ENCODE results near the gene ZMYM2.

Gene ZMYM2

GRCh38 chr13:20053016-20053415 is 94.5 kb downstream of the ZMYM2 start:
- peaks cover 41% of the 10 kb centered on the region for H3K36me3 ChIP-seq (ENCODE audit: insufficient read depth, low read length)
- no peak overlapping the region for H3K4me2 ChIP-seq (ENCODE audit: low read length)
- H3K4me3 ChIP-seq (ENCODE audit: low read length), result no peak overlapping the region
- no peaks in the 10 kb centered on the region for H3K27me3 ChIP-seq (ENCODE audit: control insufficient read depth, insufficient read depth, low read length)
- H3K4me1 ChIP-seq (ENCODE audit: control insufficient read depth, insufficient read depth, low read length), result no peaks in the 10 kb centered on the region
- H3K9me3 ChIP-seq (replicated peaks; ENCODE audit: low read length), result no peaks in the 10 kb centered on the region
- no peak overlapping the region for H3K9ac ChIP-seq (ENCODE audit: low read depth, low read length)

- Histone ChIP-seq H3K4me2 (ENCODE audit: low read length) (no peak overlapping the region), H3K4me1 (ENCODE audit: control insufficient read depth, insufficient read depth, low read length) (no peaks in the 10 kb centered on the region), H3K36me3 (ENCODE audit: insufficient read depth, low read length) (peaks cover 45% of the 10 kb centered on the region)
These were observed 95.4 kb downstream of the ZMYM2 start for GRCh38 chr13:20053891-20054290.

GRCh38 chr13:20054586-20054985 is 96.1 kb downstream of the ZMYM2 start:
- H3K4me1 ChIP-seq (ENCODE audit: control insufficient read depth, insufficient read depth, low read length), result no peaks in the 10 kb centered on the region
- no peaks in the 10 kb centered on the region for H3K27me3 ChIP-seq (ENCODE audit: control insufficient read depth, insufficient read depth, low read length)
- H3K4me3 ChIP-seq (ENCODE audit: low read length), result no peak overlapping the region
- H3K9ac ChIP-seq (ENCODE audit: low read depth, low read length), result no peak overlapping the region
- H3K4me2 ChIP-seq (ENCODE audit: low read length), result no peak overlapping the region
- H3K9me3 ChIP-seq (replicated peaks; ENCODE audit: low read length), result no peaks in the 10 kb centered on the region
- H3K36me3 ChIP-seq (ENCODE audit: insufficient read depth, low read length), result peaks cover 49% of the 10 kb centered on the region

More at GRCh38 chr13:20053891-20054290, 95.4 kb downstream of the ZMYM2 start:
- H3K9ac ChIP-seq (ENCODE audit: low read depth, low read length), result no peak overlapping the region
- no peaks in the 10 kb centered on the region for H3K9me3 ChIP-seq (replicated peaks; ENCODE audit: low read length)
- H3K27me3 ChIP-seq (ENCODE audit: control insufficient read depth, insufficient read depth, low read length), result no peaks in the 10 kb centered on the region
- H3K4me3 ChIP-seq (ENCODE audit: low read length), result no peak overlapping the region

- no peaks in the 10 kb centered on the region for H3K27me3 ChIP-seq (ENCODE audit: control insufficient read depth, insufficient read depth, low read length)
- H3K4me1 ChIP-seq (ENCODE audit: control insufficient read depth, insufficient read depth, low read length), result no peaks in the 10 kb centered on the region
- H3K9me3 ChIP-seq (replicated peaks; ENCODE audit: low read length), result no peaks in the 10 kb centered on the region
- H3K4me3 ChIP-seq (ENCODE audit: low read length), result no peak overlapping the region
- no peak overlapping the region for H3K9ac ChIP-seq (ENCODE audit: low read depth, low read length)
- no peak overlapping the region for H3K4me2 ChIP-seq (ENCODE audit: low read length)
- peaks cover 61% of the 10 kb centered on the region for H3K36me3 ChIP-seq (ENCODE audit: insufficient read depth, low read length)
These were observed 98.7 kb downstream of the ZMYM2 start for GRCh38 chr13:20057214-20057613.

GRCh38 chr13:20057963-20058362 is 99.4 kb downstream of the ZMYM2 start:
- Histone ChIP-seq H3K9ac (ENCODE audit: low read depth, low read length) (no peak overlapping the region), H3K4me2 (ENCODE audit: low read length) (no peak overlapping the region), H3K9me3 (replicated peaks; ENCODE audit: low read length) (no peaks in the 10 kb centered on the region), H3K36me3 (ENCODE audit: insufficient read depth, low read length) (peaks cover 61% of the 10 kb centered on the region), H3K4me3 (ENCODE audit: low read length) (no peak overlapping the region), H3K27me3 (ENCODE audit: control insufficient read depth, insufficient read depth, low read length) (no peaks in the 10 kb centered on the region), H3K4me1 (ENCODE audit: control insufficient read depth, insufficient read depth, low read length) (no peaks in the 10 kb centered on the region)

GRCh38 chr13:20058476-20058875 is 99.9 kb downstream of the ZMYM2 start:
- Histone ChIP-seq H3K4me2 (ENCODE audit: low read length) (no peak overlapping the region), H3K36me3 (ENCODE audit: insufficient read depth, low read length) (peaks cover 61% of the 10 kb centered on the region), H3K4me3 (ENCODE audit: low read length) (no peak overlapping the region), H3K4me1 (ENCODE audit: control insufficient read depth, insufficient read depth, low read length) (no peaks in the 10 kb centered on the region), H3K27me3 (ENCODE audit: control insufficient read depth, insufficient read depth, low read length) (no peaks in the 10 kb centered on the region), H3K9me3 (replicated peaks; ENCODE audit: low read length) (no peaks in the 10 kb centered on the region), H3K9ac (ENCODE audit: low read depth, low read length) (no peak overlapping the region)

- H3K9me3 ChIP-seq (replicated peaks; ENCODE audit: low read length), result no peaks in the 10 kb centered on the region
- no peaks in the 10 kb centered on the region for H3K4me1 ChIP-seq (ENCODE audit: control insufficient read depth, insufficient read depth, low read length)
- no peak overlapping the region for H3K4me3 ChIP-seq (ENCODE audit: low read length)
- H3K27me3 ChIP-seq (ENCODE audit: control insufficient read depth, insufficient read depth, low read length), result no peaks in the 10 kb centered on the region
- H3K9ac ChIP-seq (ENCODE audit: low read depth, low read length), result no peak overlapping the region
- H3K4me2 ChIP-seq (ENCODE audit: low read length), result no peak overlapping the region
- peaks cover 74% of the 10 kb centered on the region for H3K36me3 ChIP-seq (ENCODE audit: insufficient read depth, low read length)
These were observed 105.6 kb downstream of the ZMYM2 start for GRCh38 chr13:20064128-20064527.

- Histone ChIP-seq H3K9ac (ENCODE audit: low read depth, low read length) (no peak overlapping the region), H3K4me2 (ENCODE audit: low read length) (no peak overlapping the region), H3K4me1 (ENCODE audit: control insufficient read depth, insufficient read depth, low read length) (no peaks in the 10 kb centered on the region), H3K36me3 (ENCODE audit: insufficient read depth, low read length) (peaks cover 70% of the 10 kb centered on the region), H3K9me3 (replicated peaks; ENCODE audit: low read length) (no peaks in the 10 kb centered on the region), H3K4me3 (ENCODE audit: low read length) (no peak overlapping the region), H3K27me3 (ENCODE audit: control insufficient read depth, insufficient read depth, low read length) (no peaks in the 10 kb centered on the region)
These were observed 107.0 kb downstream of the ZMYM2 start for GRCh38 chr13:20065516-20065915.

GRCh38 chr13:20069956-20070355 is 111.4 kb downstream of the ZMYM2 start:
- no peaks in the 10 kb centered on the region for H3K27me3 ChIP-seq (ENCODE audit: control insufficient read depth, insufficient read depth, low read length)
- no peaks in the 10 kb centered on the region for H3K4me1 ChIP-seq (ENCODE audit: control insufficient read depth, insufficient read depth, low read length)
- peaks cover 64% of the 10 kb centered on the region for H3K36me3 ChIP-seq (ENCODE audit: insufficient read depth, low read length)
- H3K9ac ChIP-seq (ENCODE audit: low read depth, low read length), result no peak overlapping the region
- no peak overlapping the region for H3K4me3 ChIP-seq (ENCODE audit: low read length)
- H3K4me2 ChIP-seq (ENCODE audit: low read length), result no peak overlapping the region
- H3K9me3 ChIP-seq (replicated peaks; ENCODE audit: low read length), result no peaks in the 10 kb centered on the region

- Histone ChIP-seq H3K36me3 (ENCODE audit: insufficient read depth, low read length) (peaks cover 44% of the 10 kb centered on the region), H3K4me2 (ENCODE audit: low read length) (no peak overlapping the region), H3K4me1 (ENCODE audit: control insufficient read depth, insufficient read depth, low read length) (no peaks in the 10 kb centered on the region), H3K9ac (ENCODE audit: low read depth, low read length) (no peak overlapping the region), H3K9me3 (replicated peaks; ENCODE audit: low read length) (no peaks in the 10 kb centered on the region), H3K27me3 (ENCODE audit: control insufficient read depth, insufficient read depth, low read length) (no peaks in the 10 kb centered on the region), H3K4me3 (ENCODE audit: low read length) (no peak overlapping the region)
These were observed 115.2 kb downstream of the ZMYM2 start for GRCh38 chr13:20073775-20074174.

GRCh38 chr13:20074966-20075365 is 116.4 kb downstream of the ZMYM2 start:
- Histone ChIP-seq H3K4me2 (ENCODE audit: low read length) (no peak overlapping the region), H3K4me3 (ENCODE audit: low read length) (no peak overlapping the region), H3K9me3 (replicated peaks; ENCODE audit: low read length) (no peaks in the 10 kb centered on the region), H3K27me3 (ENCODE audit: control insufficient read depth, insufficient read depth, low read length) (no peaks in the 10 kb centered on the region), H3K36me3 (ENCODE audit: insufficient read depth, low read length) (peaks cover 38% of the 10 kb centered on the region), H3K9ac (ENCODE audit: low read depth, low read length) (no peak overlapping the region), H3K4me1 (ENCODE audit: control insufficient read depth, insufficient read depth, low read length) (no peaks in the 10 kb centered on the region)

- no peak overlapping the region for H3K9ac ChIP-seq (ENCODE audit: low read depth, low read length)
- no peaks in the 10 kb centered on the region for H3K4me1 ChIP-seq (ENCODE audit: control insufficient read depth, insufficient read depth, low read length)
- no peaks in the 10 kb centered on the region for H3K27me3 ChIP-seq (ENCODE audit: control insufficient read depth, insufficient read depth, low read length)
- H3K4me3 ChIP-seq (ENCODE audit: low read length), result no peak overlapping the region
- no peaks in the 10 kb centered on the region for H3K9me3 ChIP-seq (replicated peaks; ENCODE audit: low read length)
- H3K36me3 ChIP-seq (ENCODE audit: insufficient read depth, low read length), result peaks cover 25% of the 10 kb centered on the region
- no peak overlapping the region for H3K4me2 ChIP-seq (ENCODE audit: low read length)
These were observed 118.6 kb downstream of the ZMYM2 start for GRCh38 chr13:20077086-20077485.

All from skeletal muscle satellite cell (primary cell).